COLO668 (cell line): ENCODE measurements around the gene WIPF1.

Experiments used
- DNase-seq: peaks from one replicate; lab custom pipeline; 2025; ENCODE audit not compliant: unreplicated experiment; lab: John Stamatoyannopoulos, UW

Gene WIPF1

GRCh38 chr2:174597345-174598047 lies at the start of gene WIPF1:
Gene WIPF1, minus strand, starts transcription at chr2:174597804. Its CDS starts 12,231 bp downstream, at chr2:174585573.
- no peak for DNase-seq

DNA sequence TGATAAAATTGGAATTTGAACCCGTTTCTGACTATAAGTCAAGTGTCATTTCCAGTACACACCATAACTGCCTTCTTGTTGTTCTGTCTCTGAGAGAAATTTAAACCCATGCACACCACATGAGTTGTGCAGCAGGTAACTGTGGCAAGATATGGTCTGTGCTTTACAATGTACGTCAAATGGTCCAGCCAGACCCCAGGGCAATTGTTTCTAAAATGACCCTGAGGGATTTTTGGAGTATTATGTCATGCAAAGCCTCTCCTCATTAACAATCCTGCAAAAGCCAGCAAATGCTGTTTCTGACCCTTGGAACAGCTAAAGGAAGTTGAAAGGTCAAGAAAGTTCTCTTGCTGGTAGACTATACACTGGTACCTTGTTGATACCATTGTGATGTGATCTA lies 47.7 kb upstream of the WIPF1 start:
- DNase-seq, result no peak

- DNase-seq, result no peak
These were observed 46.8 kb upstream of the WIPF1 start for GRCh38 chr2:174644406-174644805.

GRCh38 chr2:174643356-174643755 lies 45.8 kb upstream of the WIPF1 start:
- DNase-seq, result no peak

GRCh38 chr2:174641168-174641567 lies 43.6 kb upstream of the WIPF1 start:
- DNase-seq, result no peak

- no peak for DNase-seq
These were observed 39.4 kb upstream of the WIPF1 start for GRCh38 chr2:174636987-174637386.

DNA sequence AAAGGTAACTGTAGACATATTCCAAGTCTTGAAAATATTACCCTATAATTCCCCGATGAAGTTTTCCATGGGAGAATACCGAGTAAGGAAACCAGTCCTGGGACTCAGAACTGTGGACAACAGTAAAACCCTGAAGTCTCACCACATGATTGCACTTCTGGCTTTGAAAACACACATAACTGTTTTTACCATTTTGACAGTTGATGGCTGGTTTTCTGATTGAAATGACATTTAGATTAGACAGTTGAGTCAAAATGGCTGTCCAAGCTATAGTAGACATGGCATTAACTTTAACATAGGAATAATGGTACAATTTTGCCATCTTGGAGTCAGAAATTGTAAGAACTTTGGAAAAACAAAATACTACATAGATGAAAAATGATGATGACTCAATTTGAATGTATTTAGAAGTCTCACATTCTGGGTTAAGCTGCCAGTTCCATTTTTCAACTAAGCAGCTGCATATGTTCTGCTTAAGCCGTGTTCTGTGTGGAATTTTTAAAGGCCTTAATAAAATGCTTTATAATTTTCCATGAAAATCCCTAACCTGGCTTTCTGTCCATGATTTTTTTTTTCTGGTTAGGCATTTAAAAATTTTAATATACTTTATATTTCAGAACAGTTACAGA lies 38.3 kb upstream of the WIPF1 start:
- no peak for DNase-seq

- DNase-seq, result no peak
These were observed 37.5 kb upstream of the WIPF1 start for GRCh38 chr2:174635015-174635593.

GRCh38 chr2:174634130-174635014 lies 36.8 kb upstream of the WIPF1 start:
- DNase-seq, result no peak

DNA sequence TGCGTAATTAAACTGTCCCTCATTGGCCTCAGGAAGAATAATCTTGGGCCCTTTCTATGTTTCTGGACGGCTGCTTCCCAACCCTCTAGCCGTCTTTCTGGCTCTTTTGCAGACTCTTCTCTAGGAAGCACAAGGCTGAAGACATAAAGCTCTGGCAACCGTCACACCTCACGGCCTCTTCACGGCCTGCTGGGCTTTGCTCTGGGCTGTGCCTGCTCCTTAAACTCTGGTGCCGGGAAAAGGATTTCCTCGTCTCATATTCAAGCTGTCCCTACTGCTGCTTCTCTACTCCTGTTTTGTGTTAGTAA lies 36.0 kb upstream of the WIPF1 start:
- no peak for DNase-seq

DNA sequence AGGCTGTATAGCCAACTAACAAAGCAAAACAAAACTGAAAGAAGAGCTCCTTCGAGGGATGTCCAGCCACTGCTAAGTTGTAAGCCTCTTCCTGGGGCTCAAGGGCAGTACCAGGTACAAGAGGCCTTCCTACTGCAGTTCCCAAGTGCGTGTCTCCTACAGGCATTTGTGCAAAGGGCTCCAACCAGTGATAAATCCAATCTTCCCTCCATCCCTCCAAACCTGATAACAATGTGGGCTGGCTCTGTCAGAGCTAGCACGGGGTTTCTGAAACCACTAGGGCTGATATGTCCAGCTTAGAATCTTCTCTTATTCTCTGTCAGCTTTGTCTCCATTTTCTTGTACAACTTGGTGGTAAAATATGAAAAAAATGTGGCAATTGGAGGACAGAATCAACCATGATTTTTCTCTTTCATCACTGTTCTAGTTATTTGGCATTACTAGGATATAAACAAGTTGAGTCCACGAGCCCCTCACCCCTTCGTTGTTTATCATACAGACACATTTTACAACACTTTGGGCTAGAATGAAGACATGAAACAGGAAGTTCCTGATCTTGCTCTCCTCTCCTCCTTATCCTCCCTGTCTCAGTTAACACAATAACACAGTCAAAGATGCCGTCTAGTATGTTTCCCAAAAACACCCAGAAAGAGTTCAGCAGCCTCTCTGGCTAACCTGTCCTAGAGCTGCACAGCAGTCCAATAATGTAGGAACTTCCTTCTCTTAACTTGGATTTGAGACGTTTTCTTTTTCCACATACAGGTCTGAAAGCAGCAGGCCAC lies 35.4 kb upstream of the WIPF1 start:
- DNase-seq, result no peak

DNA sequence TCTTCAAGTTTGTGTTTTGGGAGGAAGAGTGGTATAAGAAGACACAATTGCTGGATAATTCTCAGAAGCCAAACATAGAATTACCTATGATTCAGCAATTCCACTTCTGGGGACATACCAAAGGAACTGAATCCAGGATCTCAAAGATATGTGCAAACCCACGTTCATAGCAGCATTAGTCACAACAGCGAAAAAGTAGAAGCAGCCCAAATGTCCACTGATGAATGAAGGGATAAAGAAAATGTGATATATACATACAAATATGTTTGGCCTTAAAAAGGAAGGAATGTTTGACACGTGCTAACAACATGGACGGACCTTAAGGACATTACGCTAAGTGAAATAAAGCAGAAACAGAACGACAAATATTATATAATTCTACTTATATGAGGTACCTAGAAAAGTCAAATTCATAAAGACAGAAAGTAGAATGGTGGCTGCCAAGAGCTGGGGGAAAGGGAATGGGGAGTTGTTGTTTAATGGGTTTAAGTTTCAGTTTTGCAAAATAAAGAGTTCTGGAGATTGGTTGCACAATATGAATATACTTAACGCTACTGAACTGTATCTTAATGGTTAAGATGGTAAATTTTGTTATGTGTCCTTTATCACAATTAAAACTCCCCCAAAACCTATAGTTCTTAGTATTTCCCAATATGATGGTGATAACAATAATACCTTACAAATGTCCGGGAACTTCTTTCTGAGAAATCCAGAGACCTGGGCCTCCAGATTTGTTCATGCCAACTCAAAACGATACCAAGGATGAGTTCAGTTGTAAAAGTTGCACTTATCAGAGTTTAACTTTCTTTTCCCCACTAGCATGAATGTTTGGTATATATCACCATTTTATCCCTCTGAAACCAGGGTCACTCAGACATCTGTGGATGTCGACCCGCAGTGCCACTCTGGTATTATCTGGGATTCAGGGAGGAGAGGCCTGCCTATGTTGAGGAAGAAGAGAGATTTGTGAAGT lies 33.7 kb upstream of the WIPF1 start:
- DNase-seq, result no peak

DNA sequence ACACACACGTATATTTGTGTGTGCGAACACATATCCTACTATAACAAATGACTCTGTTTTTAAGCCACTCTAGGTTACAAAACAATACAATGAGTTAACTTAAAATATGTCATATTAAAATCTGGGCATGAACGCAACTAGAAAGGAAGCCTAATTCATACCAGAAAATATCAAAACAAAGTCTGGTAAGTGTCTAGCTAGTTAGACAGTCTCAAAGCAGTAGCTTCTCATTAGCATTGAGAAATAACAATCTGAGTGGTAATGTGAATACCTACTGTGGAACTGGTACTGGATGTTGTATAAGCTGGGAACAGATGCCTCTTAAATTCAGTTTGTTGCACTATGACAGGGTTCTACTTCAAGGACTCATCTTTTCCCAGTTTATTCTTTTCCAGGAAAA lies 32.5 kb upstream of the WIPF1 start:
- no peak for DNase-seq

DNA sequence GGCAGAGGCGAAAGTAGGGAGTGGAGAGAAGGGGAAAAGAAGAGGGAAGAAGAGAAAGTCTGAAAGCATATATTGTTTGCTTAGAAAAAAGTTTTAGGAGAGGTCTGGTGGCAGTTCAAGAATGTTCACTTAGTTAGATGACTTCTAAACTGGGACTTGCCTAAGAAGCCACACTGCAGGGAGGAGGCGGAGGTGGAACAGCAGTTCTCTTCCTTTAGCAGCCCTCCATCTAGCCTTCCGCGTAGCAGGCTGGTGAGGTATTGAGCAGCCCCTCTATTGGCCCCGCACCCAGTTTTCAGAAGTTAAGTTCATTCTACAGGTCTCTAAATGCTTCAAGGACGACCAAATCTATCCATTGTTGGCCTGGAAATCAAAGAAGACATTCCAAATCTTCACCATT lies 31.9 kb upstream of the WIPF1 start:
- no peak for DNase-seq

GRCh38 chr2:174628528-174629169 lies 31.0 kb upstream of the WIPF1 start:
- no peak for DNase-seq

DNA sequence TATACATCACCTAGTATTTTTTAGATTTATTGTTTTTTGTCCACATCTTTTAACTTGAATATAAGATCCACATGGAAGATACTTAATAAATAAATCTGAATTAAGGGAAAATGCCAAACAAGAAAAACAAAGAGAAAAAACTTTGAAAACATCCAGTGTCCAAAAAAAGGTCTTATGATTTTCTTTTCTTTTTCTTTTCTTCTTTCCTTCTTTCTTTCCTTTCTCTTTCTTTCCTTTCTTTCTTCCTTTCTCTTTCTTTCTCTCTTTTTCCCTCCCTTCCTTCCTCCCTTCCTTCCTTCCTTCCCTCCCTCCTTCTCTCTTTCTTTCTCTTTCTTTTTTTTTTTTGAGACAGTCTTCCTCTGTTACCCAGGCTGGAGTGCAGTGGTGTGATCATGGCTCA lies 29.6 kb upstream of the WIPF1 start:
- no peak for DNase-seq

GRCh38 chr2:174624895-174625430 lies 27.4 kb upstream of the WIPF1 start:
- no peak for DNase-seq

GRCh38 chr2:174623690-174624089 lies 26.1 kb upstream of the WIPF1 start:
- DNase-seq, result no peak

GRCh38 chr2:174623106-174623637 lies 25.6 kb upstream of the WIPF1 start:
- no peak for DNase-seq
